CD4-positive, alpha-beta T cell treated with Interleukin-6 at 100 ng/mL for 8 hours (primary cell): ENCODE results near the gene RGS12.

Experiments
- DNase-seq: peaks from one replicate; pipeline ENCODE4 v3.0.0-alpha.2; 2020; ENCODE audit warnings: mixed read lengths, low spot score

RGS12 gene

GRCh38 chr4:3292571-3293400, at the start of gene RGS12:
Gene RGS12 (plus strand): TSS chr4:3293021. CDS start chr4:3316171, 23,150 bp downstream.
- DNase-seq = peak; percentile 87

- peak; percentile 8 for DNase-seq
Observed at GRCh38 chr4:3243136-3243780, 49.6 kb upstream of the RGS12 start.

- no peak for DNase-seq
Observed at GRCh38 chr4:3244002-3244401, 48.8 kb upstream of the RGS12 start.

GRCh38 chr4:3244747-3245146, 48.1 kb upstream of the RGS12 start:
- DNase-seq = no peak

GRCh38 chr4:3245676-3246075, 47.1 kb upstream of the RGS12 start:
- no peak for DNase-seq

GRCh38 chr4:3246458-3247398, 46.1 kb upstream of the RGS12 start:
- DNase-seq = no peak

- no peak for DNase-seq
Observed at GRCh38 chr4:3247399-3248177, 45.2 kb upstream of the RGS12 start.

GRCh38 chr4:3248178-3248480, 44.7 kb upstream of the RGS12 start:
- no peak for DNase-seq

- DNase-seq = no peak
Observed at GRCh38 chr4:3248811-3249661, 43.8 kb upstream of the RGS12 start, which contains the start of gene MSANTD1. Gene MSANTD1 (plus strand): TSS chr4:3249159. CDS start chr4:3249223, 64 bp downstream.

- DNase-seq = no peak
Observed at GRCh38 chr4:3249711-3250437, 42.9 kb upstream of the RGS12 start.

GRCh38 chr4:3250438-3250955, 42.3 kb upstream of the RGS12 start:
- DNase-seq = no peak

GRCh38 chr4:3250956-3251690, 41.7 kb upstream of the RGS12 start:
- DNase-seq = no peak

GRCh38 chr4:3251691-3252479, 40.9 kb upstream of the RGS12 start:
- DNase-seq = no peak

- no peak for DNase-seq
Observed at GRCh38 chr4:3252480-3252828, 40.4 kb upstream of the RGS12 start.

- DNase-seq = no peak
Observed at GRCh38 chr4:3252831-3253641, 39.8 kb upstream of the RGS12 start.

GRCh38 chr4:3253808-3254207, 39.0 kb upstream of the RGS12 start:
- no peak for DNase-seq
